MM.1S (cell line): Measurements from ENCODE around the gene METTL9.

Experiments
- CTCF ChIP-seq: fragments of 300-600 bp; sonication (generic); IDR thresholded peaks from 2 replicates; pipeline ENCODE4 v1.5.1; 2016; ENCODE audit warnings: antibody characterized with exemption, low read length, mixed read lengths
- EZH2 ChIP-seq: fragments of 300-600 bp; sonication (generic); optimal IDR thresholded peaks from 2 replicates; pipeline ENCODE3; 2017; ENCODE audit warnings: low read depth, mild to moderate bottlenecking, antibody characterized with exemption, low read length, mixed read lengths

GRCh38 chr16:21683184-21683583 is 83.8 kb downstream of the METTL9 start:
- TF ChIP-seq CTCF (no peak), EZH2 (no peak)
